ENCODE results near the gene C3orf62.
"Not testable (repeated sequence)": the region's sequence is repeated elsewhere in the genome, so short reads cannot be mapped to it uniquely, and the experiment has no call there.

The C3orf62 gene

GRCh38 chr3:49266410-49267095 is 10.5 kb downstream of the C3orf62 start:
- no peak for DNase-seq

GRCh38 chr3:49265661-49266386 is 11.2 kb downstream of the C3orf62 start:
- DNase-seq, result no peak

- DNase-seq, result no peak
Observed at GRCh38 chr3:49263159-49263889, 13.7 kb downstream of the C3orf62 start.

GRCh38 chr3:49260806-49261324 is 16.2 kb downstream of the C3orf62 start:
- no peak for DNase-seq

- no peak for DNase-seq
Observed at GRCh38 chr3:49257187-49257586, 19.8 kb downstream of the C3orf62 start.

- DNase-seq, result no peak
Observed at GRCh38 chr3:49255718-49256511, 21.1 kb downstream of the C3orf62 start.

GRCh38 chr3:49255112-49255511 is 21.9 kb downstream of the C3orf62 start:
- DNase-seq, result no peak

GRCh38 chr3:49253512-49253911 is 23.5 kb downstream of the C3orf62 start:
- DNase-seq, result no peak

- DNase-seq, result no peak
Observed at GRCh38 chr3:49248840-49249227, 28.2 kb downstream of the C3orf62 start.

- no peak for DNase-seq
Observed at GRCh38 chr3:49244581-49245205, 32.3 kb downstream of the C3orf62 start.

GRCh38 chr3:49240091-49240490 is 36.9 kb downstream of the C3orf62 start:
- DNase-seq, result not testable (repeated sequence)

GRCh38 chr3:49238274-49239127 is 38.5 kb downstream of the C3orf62 start:
- DNase-seq, result no peak

GRCh38 chr3:49237344-49237743 is 39.7 kb downstream of the C3orf62 start:
- DNase-seq, result no peak

- DNase-seq, result no peak
Observed at GRCh38 chr3:49236226-49236625, 40.8 kb downstream of the C3orf62 start.

- DNase-seq, result not testable (repeated sequence)
Observed at GRCh38 chr3:49228817-49229216, 48.2 kb downstream of the C3orf62 start.

GRCh38 chr3:49222002-49222401 is 55.0 kb downstream of the C3orf62 start:
- no peak for DNase-seq

GRCh38 chr3:49220985-49221563 is 56.0 kb downstream of the C3orf62 start:
- DNase-seq, result not testable (repeated sequence)

GRCh38 chr3:49219132-49219531 is 57.9 kb downstream of the C3orf62 start:
- DNase-seq, result no peak

Measured in NCI-H1694 (cell line).